ENCODE measurements around the gene FAM180B. TPM values are rescaled to one million over a fixed set of nuclear protein-coding genes. Genes with fewer than 3 reads are reported as not detected.
"Not testable (repeated sequence)": the region's sequence is repeated elsewhere in the genome, so short reads cannot be mapped to it uniquely, and the experiment has no call there.

Gene FAM180B
- polyA plus RNA-seq, 1 donor from 2014 or later: not detected

- TF ChIP-seq EZH2 (IDR thresholded peaks at IDR 0.05; ENCODE audit: borderline replicate concordance, insufficient read depth, low read length, poor library complexity, severe bottlenecking) (no peak), RAD21 (conservative IDR thresholded peaks at IDR 0.05) (peak; percentile 74), SMC3 (conservative IDR thresholded peaks at IDR 0.05; ENCODE audit: poor library complexity) (peak; percentile 73), MXI1 (conservative IDR thresholded peaks at IDR 0.05; ENCODE audit: poor library complexity, severe bottlenecking) (peak; percentile 80), TAF1 (IDR thresholded peaks at IDR 0.05; ENCODE audit: low read depth) (peak; percentile 75), EP300 (conservative IDR thresholded peaks at IDR 0.05; ENCODE audit: poor library complexity, severe bottlenecking) (peak; percentile 72), POLR2AphosphoS5 (IDR thresholded peaks at IDR 0.05) (peak; percentile 93)
- TF ChIP-seq, protein P1, sequence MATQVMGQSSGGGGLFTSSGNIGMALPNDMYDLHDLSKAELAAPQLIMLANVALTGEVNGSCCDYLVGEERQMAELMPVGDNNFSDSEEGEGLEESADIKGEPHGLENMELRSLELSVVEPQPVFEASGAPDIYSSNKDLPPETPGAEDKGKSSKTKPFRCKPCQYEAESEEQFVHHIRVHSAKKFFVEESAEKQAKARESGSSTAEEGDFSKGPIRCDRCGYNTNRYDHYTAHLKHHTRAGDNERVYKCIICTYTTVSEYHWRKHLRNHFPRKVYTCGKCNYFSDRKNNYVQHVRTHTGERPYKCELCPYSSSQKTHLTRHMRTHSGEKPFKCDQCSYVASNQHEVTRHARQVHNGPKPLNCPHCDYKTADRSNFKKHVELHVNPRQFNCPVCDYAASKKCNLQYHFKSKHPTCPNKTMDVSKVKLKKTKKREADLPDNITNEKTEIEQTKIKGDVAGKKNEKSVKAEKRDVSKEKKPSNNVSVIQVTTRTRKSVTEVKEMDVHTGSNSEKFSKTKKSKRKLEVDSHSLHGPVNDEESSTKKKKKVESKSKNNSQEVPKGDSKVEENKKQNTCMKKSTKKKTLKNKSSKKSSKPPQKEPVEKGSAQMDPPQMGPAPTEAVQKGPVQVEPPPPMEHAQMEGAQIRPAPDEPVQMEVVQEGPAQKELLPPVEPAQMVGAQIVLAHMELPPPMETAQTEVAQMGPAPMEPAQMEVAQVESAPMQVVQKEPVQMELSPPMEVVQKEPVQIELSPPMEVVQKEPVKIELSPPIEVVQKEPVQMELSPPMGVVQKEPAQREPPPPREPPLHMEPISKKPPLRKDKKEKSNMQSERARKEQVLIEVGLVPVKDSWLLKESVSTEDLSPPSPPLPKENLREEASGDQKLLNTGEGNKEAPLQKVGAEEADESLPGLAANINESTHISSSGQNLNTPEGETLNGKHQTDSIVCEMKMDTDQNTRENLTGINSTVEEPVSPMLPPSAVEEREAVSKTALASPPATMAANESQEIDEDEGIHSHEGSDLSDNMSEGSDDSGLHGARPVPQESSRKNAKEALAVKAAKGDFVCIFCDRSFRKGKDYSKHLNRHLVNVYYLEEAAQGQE (IDR thresholded peaks at IDR 0.05; ENCODE audit: borderline replicate concordance): no peak
- TF ChIP-seq, protein P2, sequence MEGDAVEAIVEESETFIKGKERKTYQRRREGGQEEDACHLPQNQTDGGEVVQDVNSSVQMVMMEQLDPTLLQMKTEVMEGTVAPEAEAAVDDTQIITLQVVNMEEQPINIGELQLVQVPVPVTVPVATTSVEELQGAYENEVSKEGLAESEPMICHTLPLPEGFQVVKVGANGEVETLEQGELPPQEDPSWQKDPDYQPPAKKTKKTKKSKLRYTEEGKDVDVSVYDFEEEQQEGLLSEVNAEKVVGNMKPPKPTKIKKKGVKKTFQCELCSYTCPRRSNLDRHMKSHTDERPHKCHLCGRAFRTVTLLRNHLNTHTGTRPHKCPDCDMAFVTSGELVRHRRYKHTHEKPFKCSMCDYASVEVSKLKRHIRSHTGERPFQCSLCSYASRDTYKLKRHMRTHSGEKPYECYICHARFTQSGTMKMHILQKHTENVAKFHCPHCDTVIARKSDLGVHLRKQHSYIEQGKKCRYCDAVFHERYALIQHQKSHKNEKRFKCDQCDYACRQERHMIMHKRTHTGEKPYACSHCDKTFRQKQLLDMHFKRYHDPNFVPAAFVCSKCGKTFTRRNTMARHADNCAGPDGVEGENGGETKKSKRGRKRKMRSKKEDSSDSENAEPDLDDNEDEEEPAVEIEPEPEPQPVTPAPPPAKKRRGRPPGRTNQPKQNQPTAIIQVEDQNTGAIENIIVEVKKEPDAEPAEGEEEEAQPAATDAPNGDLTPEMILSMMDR (IDR thresholded peaks at IDR 0.05; ENCODE audit: poor library complexity, severe bottlenecking): peak; percentile 99
- Histone ChIP-seq H3K4me3 (ENCODE audit: low read length) (peak within 1 kb of the TSS; percentile 94), H3K36me3 (ENCODE audit: insufficient read depth, low read length) (no peaks in the 10 kb centered on the region), H3K27me3 (ENCODE audit: insufficient read depth, low read depth, low read length) (no peaks in the 10 kb centered on the region), H3K4me2 (ENCODE audit: low read length) (peak within 1 kb of the TSS; percentile 81), H2AFZ (ENCODE audit: low read depth, low read length) (peak within 1 kb of the TSS; percentile 92), H3K27ac (ENCODE audit: low read length) (peak within 1 kb of the TSS; percentile 91), H3K9me2 (ENCODE audit: insufficient read depth, low read length) (no peaks in the 10 kb centered on the region), H3K79me2 (replicated peaks; ENCODE audit: insufficient read depth, low read length) (peaks cover 48% of the 10 kb centered on the region), H3K9ac (ENCODE audit: low read length) (peak within 1 kb of the TSS; percentile 94), H4K20me1 (ENCODE audit: insufficient read depth) (no peaks in the 10 kb centered on the region), H3K9me3 (ENCODE audit: low read length) (no peaks in the 10 kb centered on the region), H3F3A (ENCODE audit: insufficient read depth, low read length, poor library complexity, severe bottlenecking) (no peaks in the 10 kb centered on the region)
Measured at GRCh38 chr11:47552566-47553405, 33.7 kb upstream of the FAM180B start, which contains the start of gene CELF1. CELF1 (minus strand) TSS chr11:47553132; CDS start chr11:47499523, 53,609 bp downstream.

DNA sequence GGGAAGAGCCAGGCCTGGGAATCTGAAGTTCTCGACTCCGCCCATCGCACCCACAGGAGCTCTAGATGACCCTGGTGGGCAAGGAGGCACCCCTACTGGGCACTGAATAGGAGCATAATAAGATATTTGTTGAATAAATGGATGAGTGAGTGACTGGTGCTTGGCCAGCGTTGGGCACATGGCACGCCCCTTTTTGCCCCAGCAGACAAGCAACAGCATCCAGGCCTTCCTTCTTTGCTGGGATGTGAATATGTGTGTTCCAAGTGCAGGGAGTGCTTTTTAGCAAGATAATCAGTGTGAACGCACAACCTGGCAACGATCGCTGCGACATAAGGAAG is 33.1 kb upstream of the FAM180B start:
- H3K9ac ChIP-seq (ENCODE audit: low read length): peak overlapping the region; percentile 76
- no peaks in the 10 kb centered on the region for H3K27me3 ChIP-seq (ENCODE audit: insufficient read depth, low read depth, low read length)
- H3K4me2 ChIP-seq (ENCODE audit: low read length): peak overlapping the region; percentile 22
- H3K9me2 ChIP-seq (ENCODE audit: insufficient read depth, low read length): no peaks in the 10 kb centered on the region
- H3K79me2 ChIP-seq (replicated peaks; ENCODE audit: insufficient read depth, low read length): peaks cover 42% of the 10 kb centered on the region
- H3K4me3 ChIP-seq (ENCODE audit: low read length): peak overlapping the region; percentile 94
- peak overlapping the region; percentile 92 for H2AFZ ChIP-seq (ENCODE audit: low read depth, low read length)
- H3K36me3 ChIP-seq (ENCODE audit: insufficient read depth, low read length): no peaks in the 10 kb centered on the region
- no peaks in the 10 kb centered on the region for H3K9me3 ChIP-seq (ENCODE audit: low read length)
- no peaks in the 10 kb centered on the region for H3F3A ChIP-seq (ENCODE audit: insufficient read depth, low read length, poor library complexity, severe bottlenecking)
- TF ChIP-seq EZH2 (IDR thresholded peaks at IDR 0.05; ENCODE audit: borderline replicate concordance, insufficient read depth, low read length, poor library complexity, severe bottlenecking) (no peak), EP300 (conservative IDR thresholded peaks at IDR 0.05; ENCODE audit: poor library complexity, severe bottlenecking) (peak; percentile 23), SMC3 (conservative IDR thresholded peaks at IDR 0.05; ENCODE audit: poor library complexity) (peak; percentile 36), POLR2AphosphoS5 (IDR thresholded peaks at IDR 0.05) (no peak), RAD21 (conservative IDR thresholded peaks at IDR 0.05) (peak; percentile 12)
- TF ChIP-seq, protein P1 (IDR thresholded peaks at IDR 0.05; ENCODE audit: borderline replicate concordance): no peak
- TF ChIP-seq, protein P2 (IDR thresholded peaks at IDR 0.05; ENCODE audit: poor library complexity, severe bottlenecking): no peak
- H3K27ac ChIP-seq (ENCODE audit: low read length): peak overlapping the region; percentile 87
- H4K20me1 ChIP-seq (ENCODE audit: insufficient read depth): no peaks in the 10 kb centered on the region

- H3K36me3 ChIP-seq (ENCODE audit: insufficient read depth, low read length); H3F3A ChIP-seq (ENCODE audit: insufficient read depth, low read length, poor library complexity, severe bottlenecking); H3K9ac ChIP-seq (ENCODE audit: low read length); H3K9me3 ChIP-seq (ENCODE audit: low read length); H3K79me2 ChIP-seq (replicated peaks; ENCODE audit: insufficient read depth, low read length); H3K27me3 ChIP-seq (ENCODE audit: insufficient read depth, low read depth, low read length); H3K4me3 ChIP-seq (ENCODE audit: low read length); H3K27ac ChIP-seq (ENCODE audit: low read length); H3K4me2 ChIP-seq (ENCODE audit: low read length); H3K9me2 ChIP-seq (ENCODE audit: insufficient read depth, low read length); H4K20me1 ChIP-seq (ENCODE audit: insufficient read depth); H2AFZ ChIP-seq (ENCODE audit: low read depth, low read length): not testable (repeated sequence)
Measured at GRCh38 chr11:47557004-47557403, 29.5 kb upstream of the FAM180B start.
